Astrocyte (in vitro differentiated cells and primary cell): ENCODE measurements around the gene UBE2U. TPM values are rescaled to one million over a fixed set of nuclear protein-coding genes. Genes with fewer than 3 reads are reported as not detected.

Source experiments
- DNase-seq: peaks from one replicate; pipeline ENCODE4 v3.0.0-alpha.2; 2010; ENCODE audit warnings: low read depth
- FAIRE-seq: peaks from 2 replicates; lab custom pipeline; 2011; peaks lifted over from hg19 to GRCh38; lab: Jason Lieb, UNC
- H2AFZ ChIP-seq: 2 replicates; pipeline ENCODE4 v1.6.0; 2012; ENCODE audit warnings: low read depth, low read length, inconsistent platforms
- H3K27ac ChIP-seq: 2 replicates; pipeline ENCODE4 v1.5.1; 2011; ENCODE audit warnings: low read depth, low read length, inconsistent platforms
- H3K27me3 ChIP-seq: 2 replicates; pipeline ENCODE4 v1.6.0; 2011; ENCODE audit warnings: low read length, inconsistent platforms; ENCODE audit not compliant: insufficient read depth
- H3K36me3 ChIP-seq: 2 replicates; pipeline ENCODE4 v1.5.1; 2011; ENCODE audit warnings: low read length, inconsistent platforms; ENCODE audit not compliant: insufficient read depth
- H3K4me1 ChIP-seq: 2 replicates; pipeline ENCODE4 v1.5.1; 2011; ENCODE audit warnings: low read length, inconsistent platforms; ENCODE audit not compliant: insufficient read depth
- H3K4me2 ChIP-seq: 2 replicates; pipeline ENCODE4 v1.6.0; 2012; ENCODE audit warnings: low read length, inconsistent platforms
- H3K4me3 ChIP-seq: 2 replicates; pipeline ENCODE4 v1.5.1; 2011; ENCODE audit warnings: low read depth, mild to moderate bottlenecking, low read length, inconsistent platforms; ENCODE audit not compliant: insufficient read depth
- H3K79me2 ChIP-seq: 2 replicates; pipeline ENCODE4 v1.6.0; 2012; ENCODE audit warnings: mild to moderate bottlenecking, low read length, inconsistent platforms; ENCODE audit not compliant: insufficient read depth
- H3K9ac ChIP-seq: 2 replicates; pipeline ENCODE4 v1.6.0; 2012; ENCODE audit warnings: mild to moderate bottlenecking, low read length, inconsistent platforms
- H3K9me3 ChIP-seq: 2 replicates; pipeline ENCODE4 v1.5.1; 2012; ENCODE audit warnings: low read depth, mild to moderate bottlenecking, low read length, inconsistent platforms; ENCODE audit not compliant: insufficient read depth
- H4K20me1 ChIP-seq: 2 replicates; pipeline ENCODE4 v1.6.0; 2012; ENCODE audit warnings: low read length, inconsistent platforms; ENCODE audit not compliant: insufficient read depth
- H3K27ac Mint-ChIP-seq: one replicate; pipeline ENCODE4 v1.8.0; 2021; ENCODE audit warnings: mild to moderate bottlenecking, mixed read lengths; ENCODE audit not compliant: unreplicated experiment
- H3K27me3 Mint-ChIP-seq: one replicate; pipeline ENCODE4 v1.8.0; 2021; ENCODE audit warnings: low read depth, mixed read lengths; ENCODE audit not compliant: unreplicated experiment
- H3K36me3 Mint-ChIP-seq: one replicate; pipeline ENCODE4 v1.8.0; 2021; ENCODE audit warnings: low read depth, mixed read lengths; ENCODE audit not compliant: unreplicated experiment
- H3K4me1 Mint-ChIP-seq: one replicate; pipeline ENCODE4 v1.8.0; 2021; ENCODE audit warnings: low read depth, mixed read lengths; ENCODE audit not compliant: unreplicated experiment
- H3K4me3 Mint-ChIP-seq: one replicate; pipeline ENCODE4 v1.8.0; 2021; ENCODE audit warnings: mild to moderate bottlenecking, moderate library complexity, mixed read lengths; ENCODE audit not compliant: unreplicated experiment
- H3K9me3 Mint-ChIP-seq: one replicate; pipeline ENCODE4 v1.8.0; 2021; ENCODE audit warnings: mild to moderate bottlenecking, mixed read lengths; ENCODE audit not compliant: unreplicated experiment
- CTCF ChIP-seq: IDR thresholded peaks from 2 replicates; pipeline ENCODE4 v1.5.1; 2011; ENCODE audit warnings: low read depth, mild to moderate bottlenecking, inconsistent platforms, low read length, moderate library complexity; ENCODE audit not compliant: insufficient read depth
- EZH2 ChIP-seq: IDR thresholded peaks from 2 replicates; pipeline ENCODE4 v1.6.1; 2012; ENCODE audit warnings: mild to moderate bottlenecking, low read length, inconsistent platforms; ENCODE audit not compliant: insufficient read depth
- total RNA-seq: library from RNA; stranded (reverse); gene quantifications from 2 replicates; pipeline ENCODE4 v1.2.1, GENCODE V29; 2021

Gene UBE2U
- total RNA-seq, 1 donor from 2014 or later: not detected

- H3K4me1 Mint-ChIP-seq: no peaks in the 10 kb centered on the region
- no peak for TF ChIP-seq CTCF
- TF ChIP-seq EZH2: no peak
- Histone ChIP-seq H3K27me3 (no peaks in the 10 kb centered on the region), H3K27ac (no peak overlapping the region), H3K9me3 (no peaks in the 10 kb centered on the region), H3K4me1 (peaks cover 7% of the 10 kb centered on the region), H3K79me2 (no peaks in the 10 kb centered on the region), H3K4me3 (no peak overlapping the region), H3K4me2 (no peak overlapping the region), H3K9ac (no peak overlapping the region), H2AFZ (no peak overlapping the region), H4K20me1 (no peaks in the 10 kb centered on the region), H3K36me3 (no peaks in the 10 kb centered on the region)
- H3K36me3 Mint-ChIP-seq: peaks cover 1% of the 10 kb centered on the region
- no peak overlapping the region for H3K27ac Mint-ChIP-seq
- no peaks in the 10 kb centered on the region for H3K27me3 Mint-ChIP-seq
- no peaks in the 10 kb centered on the region for H3K9me3 Mint-ChIP-seq
- DNase-seq: no peak
- FAIRE-seq: no peak
- no peak overlapping the region for H3K4me3 Mint-ChIP-seq
Observed at GRCh38 chr1:64186138-64186897, 17.1 kb upstream of the UBE2U start.

- H3K27ac Mint-ChIP-seq: no peak overlapping the region
Observed at GRCh38 chr1:64186898-64187280, 16.5 kb upstream of the UBE2U start.

More at GRCh38 chr1:64186898-64187280, 16.5 kb upstream of the UBE2U start:
- Histone ChIP-seq H3K79me2 (no peaks in the 10 kb centered on the region), H3K27me3 (no peaks in the 10 kb centered on the region), H3K4me2 (no peak overlapping the region), H3K4me3 (no peak overlapping the region), H2AFZ (no peak overlapping the region), H3K27ac (no peak overlapping the region), H4K20me1 (no peaks in the 10 kb centered on the region), H3K9me3 (no peaks in the 10 kb centered on the region), H3K4me1 (peaks cover 7% of the 10 kb centered on the region), H3K36me3 (no peaks in the 10 kb centered on the region), H3K9ac (no peak overlapping the region)
- FAIRE-seq: no peak
- no peaks in the 10 kb centered on the region for H3K27me3 Mint-ChIP-seq
- H3K9me3 Mint-ChIP-seq: peaks cover 2% of the 10 kb centered on the region
- DNase-seq: no peak
- no peaks in the 10 kb centered on the region for H3K4me1 Mint-ChIP-seq
- H3K4me3 Mint-ChIP-seq: no peak overlapping the region
- TF ChIP-seq CTCF (no peak), EZH2 (no peak)
- H3K36me3 Mint-ChIP-seq: peaks cover 1% of the 10 kb centered on the region
